Measurements from ENCODE around the gene TMEM266.
A peak's percentile ranks its signal among the peaks of the same experiment; 100 is the strongest.

TMEM266 gene

GRCh38 chr15:76147906-76148570 lies 88.3 kb downstream of the TMEM266 start:
- Mint-ChIP-seq H3K36me3 (ENCODE audit: low read depth) (no peaks in the 10 kb centered on the region), H3K4me3 (no peak overlapping the region), H3K9me3 (no peaks in the 10 kb centered on the region), H3K4me1 (peaks cover 21% of the 10 kb centered on the region), H3K27me3 (ENCODE audit: low read depth, poor library complexity) (peaks cover 56% of the 10 kb centered on the region), H3K27ac (no peak overlapping the region)
- TF ChIP-seq CTCF (IDR thresholded peaks at IDR 0.05), result peak; percentile 99
- peak; percentile 88 for DNase-seq

GRCh38 chr15:76149291-76149915 lies 89.6 kb downstream of the TMEM266 start:
- H3K4me3 Mint-ChIP-seq, result no peak overlapping the region
- TF ChIP-seq CTCF (IDR thresholded peaks at IDR 0.05), result no peak

DNA sequence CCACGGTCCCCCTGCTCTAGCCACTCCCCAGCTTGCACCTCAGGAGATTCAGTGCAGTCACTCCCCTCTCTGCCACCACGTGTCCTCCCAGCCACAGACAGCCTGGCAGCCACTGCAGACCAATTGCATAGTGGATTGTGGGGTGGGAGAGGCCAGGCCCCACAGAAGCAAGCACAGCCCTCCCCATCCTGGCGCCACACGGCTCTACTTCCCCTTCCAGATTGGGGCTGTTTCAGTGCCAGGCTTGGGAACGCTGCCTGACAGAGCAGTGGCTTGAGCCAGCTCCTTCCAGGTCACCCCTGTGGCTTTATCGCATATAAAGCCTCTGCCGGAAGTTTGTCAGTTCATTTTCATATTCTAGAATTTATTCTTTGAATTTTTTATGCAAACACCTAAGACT lies 90.7 kb downstream of the TMEM266 start:
- H3K4me3 Mint-ChIP-seq, result no peak overlapping the region
- H3K27ac Mint-ChIP-seq, result no peak overlapping the region
- no peak for TF ChIP-seq CTCF (IDR thresholded peaks at IDR 0.05)
- H3K9me3 Mint-ChIP-seq, result no peaks in the 10 kb centered on the region
- peaks cover 38% of the 10 kb centered on the region for H3K4me1 Mint-ChIP-seq
- peaks cover 52% of the 10 kb centered on the region for H3K27me3 Mint-ChIP-seq (ENCODE audit: low read depth, poor library complexity)
- no peak for DNase-seq
- H3K36me3 Mint-ChIP-seq (ENCODE audit: low read depth), result no peaks in the 10 kb centered on the region

More at GRCh38 chr15:76149291-76149915, 89.6 kb downstream of the TMEM266 start:
- Mint-ChIP-seq H3K27me3 (ENCODE audit: low read depth, poor library complexity) (peaks cover 53% of the 10 kb centered on the region), H3K36me3 (ENCODE audit: low read depth) (no peaks in the 10 kb centered on the region), H3K9me3 (no peaks in the 10 kb centered on the region), H3K27ac (no peak overlapping the region), H3K4me1 (peaks cover 32% of the 10 kb centered on the region)
- DNase-seq, result no peak

GRCh38 chr15:76150971-76151598 lies 91.3 kb downstream of the TMEM266 start:
- peak; percentile 88 for DNase-seq
- Mint-ChIP-seq H3K27me3 (ENCODE audit: low read depth, poor library complexity) (peaks cover 48% of the 10 kb centered on the region), H3K9me3 (no peaks in the 10 kb centered on the region), H3K36me3 (ENCODE audit: low read depth) (no peaks in the 10 kb centered on the region), H3K27ac (peak overlapping the region; percentile 52), H3K4me1 (peaks cover 38% of the 10 kb centered on the region), H3K4me3 (no peak overlapping the region)
- TF ChIP-seq CTCF (IDR thresholded peaks at IDR 0.05), result peak; percentile 96

GRCh38 chr15:76151599-76151974 lies 91.8 kb downstream of the TMEM266 start:
- H3K27ac Mint-ChIP-seq, result peak overlapping the region; percentile 52
- H3K27me3 Mint-ChIP-seq (ENCODE audit: low read depth, poor library complexity), result peaks cover 43% of the 10 kb centered on the region
- TF ChIP-seq CTCF (IDR thresholded peaks at IDR 0.05), result no peak
- H3K4me3 Mint-ChIP-seq, result no peak overlapping the region
- H3K9me3 Mint-ChIP-seq, result no peaks in the 10 kb centered on the region
- peaks cover 38% of the 10 kb centered on the region for H3K4me1 Mint-ChIP-seq
- no peaks in the 10 kb centered on the region for H3K36me3 Mint-ChIP-seq (ENCODE audit: low read depth)
- no peak for DNase-seq

Measured in nephron progenitor cell (in vitro differentiated cells).